ENCODE results near the gene ACSS1.

GRCh38 chr20:25063546-25063945, 5.6 kb upstream of the ACSS1 start:
- TF ChIP-seq POLR2A (IDR thresholded peaks at IDR 0.05; ENCODE audit: extremely low read depth, insufficient read length) = no peak
- no peak for TF ChIP-seq CTCF (IDR thresholded peaks at IDR 0.05; ENCODE audit: low read depth, low read length)
